H1 (cell line): ENCODE data around the gene PWP2. TPM values are rescaled to one million over a fixed set of nuclear protein-coding genes. Genes with fewer than 3 reads are reported as not detected.
"Not testable (repeated sequence)": the region's sequence is repeated elsewhere in the genome, so short reads cannot be mapped to it uniquely, and the experiment has no call there.

Source experiments
- CTCF ChIA-PET: fragments of 300-600 bp; sonication (Branson Sonifier 250); formaldehyde crosslinking; loops from one replicate; lab custom pipeline; 2021; ENCODE audit not compliant: partially characterized antibody; lab: Charles Lee
- POLR2A ChIA-PET: fragments of 300-600 bp; sonication (Branson Sonifier 250); formaldehyde crosslinking; loops from one replicate; lab custom pipeline; 2021; ENCODE audit warnings: inconsistent platforms; ENCODE audit not compliant: partially characterized antibody; lab: Charles Lee
- DNase-seq, 2 experiments: peaks; one replicate each; pipeline versions ENCODE4 v3.0.0 to v3.0.0-alpha.2; 2010 to 2022; ENCODE audit warnings: low spot score in 2 of 2, low read depth in 1 of 2, mixed read lengths in 1 of 2
- FAIRE-seq: peaks from 2 replicates; lab custom pipeline; 2011; peaks lifted over from hg19 to GRCh38; lab: Jason Lieb, UNC
- H2AFZ ChIP-seq: 2 replicates; pipeline ENCODE4 v1.8.1; 2012; ENCODE audit warnings: low read length, inconsistent platforms
- H2AK5ac ChIP-seq: 2 replicates; pipeline ENCODE4 v1.6.1; 2013; ENCODE audit warnings: low read depth, low read length
- H2BK120ac ChIP-seq: replicated peaks from 2 replicates; pipeline ENCODE3; 2013; ENCODE audit warnings: low read depth, low read length, inconsistent platforms
- H2BK12ac ChIP-seq: 2 replicates; pipeline ENCODE4 v1.6.1; 2013; ENCODE audit warnings: low read depth, low read length
- H2BK15ac ChIP-seq: 2 replicates; pipeline ENCODE4 v1.6.1; 2013; ENCODE audit warnings: low read length
- H2BK20ac ChIP-seq: 2 replicates; pipeline ENCODE4 v1.6.1; 2013; ENCODE audit warnings: low read length
- H2BK5ac ChIP-seq: 2 replicates; pipeline ENCODE4 v1.6.1; 2013; ENCODE audit warnings: low read depth, low read length
- H3K14ac ChIP-seq: 2 replicates; pipeline ENCODE4 v1.6.1; 2013; ENCODE audit warnings: inconsistent platforms; ENCODE audit not compliant: insufficient read length
- H3K18ac ChIP-seq: 2 replicates; pipeline ENCODE4 v1.6.1; 2013; ENCODE audit warnings: low read length; ENCODE audit errors: extremely low read depth
- H3K23ac ChIP-seq: 2 replicates; pipeline ENCODE4 v1.6.1; 2013; ENCODE audit warnings: inconsistent platforms; ENCODE audit not compliant: insufficient read length
- H3K23me2 ChIP-seq: 2 replicates; pipeline ENCODE4 v1.6.1; 2013; ENCODE audit warnings: low read depth, low read length
- H3K27ac ChIP-seq: 2 replicates; pipeline ENCODE4 v1.6.1; 2011; ENCODE audit warnings: low read depth, low read length, inconsistent platforms
- H3K27me3 ChIP-seq, 4 experiments: replicated peaks in 1 of 4; 1 replicate in 1 of 4; 2 replicates in 3 of 4; pipeline versions ENCODE4 v1.6.1 to v1.8.1; 2011 to 2013; ENCODE audit warnings: low read length in 3 of 4, mild to moderate bottlenecking in 3 of 4, inconsistent platforms in 2 of 4, mixed read lengths in 2 of 4, moderate library complexity in 1 of 4; ENCODE audit not compliant: control insufficient read depth in 3 of 4, insufficient read depth in 3 of 4; ENCODE audit errors: extremely low read depth in 1 of 4
- H3K36me3 ChIP-seq, 4 experiments: 2 replicates each; pipeline versions ENCODE4 v1.6.1 to v1.8.1; 2011 to 2013; ENCODE audit warnings: mild to moderate bottlenecking in 4 of 4, low read length in 3 of 4, moderate library complexity in 2 of 4, control low read depth in 1 of 4, inconsistent platforms in 1 of 4; ENCODE audit not compliant: insufficient read depth in 4 of 4, control insufficient read depth in 2 of 4
- H3K4ac ChIP-seq: replicated peaks from 2 replicates; pipeline ENCODE3; 2013; ENCODE audit warnings: low read length, low read depth, mixed read lengths, inconsistent platforms; ENCODE audit not compliant: insufficient read length
- H3K4me1 ChIP-seq, 4 experiments: replicated peaks in 1 of 4; 1 replicate in 1 of 4; 2 replicates in 3 of 4; pipeline versions ENCODE4 v1.6.1 to v1.8.1; 2011 to 2013; ENCODE audit warnings: low read length in 3 of 4, inconsistent platforms in 2 of 4, mixed read lengths in 1 of 4; ENCODE audit not compliant: insufficient read depth in 4 of 4, control insufficient read depth in 3 of 4
- H3K4me2 ChIP-seq, 2 experiments: 2 replicates each; pipeline versions ENCODE4 v1.6.1 to v1.8.1; 2011 to 2013; ENCODE audit warnings: low read depth in 2 of 2, low read length in 2 of 2, control low read depth in 1 of 2, inconsistent platforms in 1 of 2, mild to moderate bottlenecking in 1 of 2; ENCODE audit not compliant: insufficient read depth in 1 of 2
- H3K4me3 ChIP-seq, 4 experiments: fragments of 200-600, 300-600 bp in 1 of 4; sonication (generic), shearing (Covaris generic), sonication (Bioruptor Twin) in 1 of 4; 2 replicates each; pipeline versions ENCODE4 v1.5.1 to v1.8.1; 2011 to 2016; ENCODE audit warnings: low read length in 4 of 4, low read depth in 3 of 4, control low read depth in 2 of 4, inconsistent platforms in 2 of 4, mild to moderate bottlenecking in 2 of 4, mixed read lengths in 1 of 4, moderate library complexity in 1 of 4; ENCODE audit not compliant: insufficient read depth in 2 of 4; ENCODE audit errors: extremely low read depth in 1 of 4
- H3K56ac ChIP-seq: replicated peaks from 2 replicates; pipeline ENCODE3; 2013; ENCODE audit warnings: low read depth, mild to moderate bottlenecking, mixed read lengths, low read length, inconsistent platforms; ENCODE audit not compliant: insufficient read length
- H3K79me1 ChIP-seq: 2 replicates; pipeline ENCODE4 v1.6.1; 2013; ENCODE audit warnings: low read depth, low read length, control low read depth
- H3K79me2 ChIP-seq, 2 experiments: 2 replicates each; pipeline versions ENCODE4 v1.6.1 to v1.8.1; 2012 to 2013; ENCODE audit warnings: low read length in 2 of 2, mild to moderate bottlenecking in 2 of 2, inconsistent platforms in 1 of 2; ENCODE audit not compliant: insufficient read depth in 2 of 2, control insufficient read depth in 1 of 2
- H3K9ac ChIP-seq, 4 experiments: replicated peaks in 1 of 4; 1 replicate in 1 of 4; 2 replicates in 3 of 4; pipeline versions ENCODE4 v1.6.1 to v1.8.1; 2011 to 2013; ENCODE audit warnings: low read depth in 3 of 4, low read length in 3 of 4, control low read depth in 2 of 4, mild to moderate bottlenecking in 2 of 4, moderate library complexity in 2 of 4, inconsistent platforms in 1 of 4; ENCODE audit errors: extremely low read depth in 1 of 4
- H3K9me3 ChIP-seq, 2 experiments: 2 replicates each; pipeline versions ENCODE4 v1.6.1 to v1.8.1; 2012 to 2013; ENCODE audit warnings: mild to moderate bottlenecking in 2 of 2, moderate library complexity in 2 of 2, control low read depth in 1 of 2, inconsistent platforms in 1 of 2, low read depth in 1 of 2, low read length in 1 of 2, mixed read lengths in 1 of 2; ENCODE audit not compliant: insufficient read depth in 2 of 2
- H4K20me1 ChIP-seq, 2 experiments: replicated peaks in 1 of 2; 2 replicates each; pipeline versions ENCODE3 to v1.8.1; 2011 to 2013; ENCODE audit warnings: inconsistent platforms in 2 of 2, low read length in 2 of 2, mild to moderate bottlenecking in 1 of 2; ENCODE audit not compliant: insufficient read depth in 2 of 2, control insufficient read depth in 1 of 2
- H4K5ac ChIP-seq: 2 replicates; pipeline ENCODE4 v1.6.1; 2013; ENCODE audit warnings: low read length, low read depth, mixed read lengths, inconsistent platforms; ENCODE audit not compliant: insufficient read length
- H4K8ac ChIP-seq: 2 replicates; pipeline ENCODE4 v1.8.0; 2013; ENCODE audit warnings: mild to moderate bottlenecking, moderate library complexity, low read length, inconsistent platforms; ENCODE audit not compliant: insufficient read depth; ENCODE audit errors: extremely low read depth
- H4K91ac ChIP-seq: replicated peaks from 2 replicates; pipeline ENCODE3; 2013; ENCODE audit warnings: low read length, mixed read lengths, inconsistent platforms; ENCODE audit not compliant: insufficient read length
- WGBS, 2 experiments: shearing (Covaris generic) in 1 of 2; methylation state at CpG; one replicate each; pipeline versions ENCODE4 v1.1.6 to v1.1.7; 2013 to 2015; ENCODE audit warnings: low lambda C conversion rate in 2 of 2, mixed read lengths in 2 of 2, inconsistent platforms in 1 of 2, low coverage in 1 of 2, missing lambda C conversion rate in 1 of 2; ENCODE audit not compliant: insufficient replicate concordance in 2 of 2, insufficient coverage in 1 of 2, insufficient read length in 1 of 2; ENCODE audit errors: extremely low coverage in 1 of 2, missing lambda C conversion rate in 1 of 2; 5-methylcytosine and 5-hydroxymethylcytosine counted together
- polyA plus RNA-seq, 7 experiments: library from polyadenylated mRNA; depleted of rRNA in 3 of 7; stranded (reverse) in 5 of 7; unstranded in 2 of 7; fragments of >200 nt in 5 of 7; fragments of 200-250 nt in 2 of 7; gene quantifications; 1 replicate in 5 of 7; 2 replicates in 1 of 7; 4 replicates in 1 of 7; pipeline versions ENCODE4 v1.2.1 to v1.2.3, GENCODE V29; 2011 to 2013; ENCODE audit warnings: missing spikeins in 2 of 7, mixed read lengths in 2 of 7
- total RNA-seq: library from RNA; stranded (reverse); fragmentation: NEBNext Ultra II Directional; extraction: Animal tissue kit (Norgen Biotek cat#: 25700); gene quantifications from 2 replicates; pipeline ENCODE4 v1.2.1, GENCODE V29; 2021

The PWP2 gene
- total and polyA plus RNA-seq, 2 of the 8 experiments (the other 6 are each of a cell fraction or from before 2014, with no cell fraction given): 4.4 to 6.7 TPM

GRCh38 chr21:44158082-44158468, 50.9 kb downstream of the PWP2 start:
- H3K4ac ChIP-seq, H3K4me3 ChIP-seq, H2BK12ac ChIP-seq, H4K5ac ChIP-seq, H2BK15ac ChIP-seq, H4K8ac ChIP-seq, H3K23ac ChIP-seq, H3K14ac ChIP-seq, H2AK5ac ChIP-seq, H3K36me3 ChIP-seq, H3K18ac ChIP-seq, H4K20me1 ChIP-seq, CTCF ChIA-PET, POLR2A ChIA-PET, H3K79me2 ChIP-seq, H3K27ac ChIP-seq, H3K79me1 ChIP-seq, H4K91ac ChIP-seq, H2BK20ac ChIP-seq, H2BK120ac ChIP-seq, H2BK5ac ChIP-seq, H3K9me3 ChIP-seq, DNase-seq, H3K4me2 ChIP-seq, H3K56ac ChIP-seq, H3K9ac ChIP-seq, FAIRE-seq, H3K4me1 ChIP-seq, H3K27me3 ChIP-seq, H2AFZ ChIP-seq, H3K23me2 ChIP-seq: not testable (repeated sequence)
- no CpG with 5 or more reads among the region's 7 CpGs for WGBS, 2 experiments
